ENCODE data around the gene ACBD7.

- TF ChIP-seq, protein P1, sequence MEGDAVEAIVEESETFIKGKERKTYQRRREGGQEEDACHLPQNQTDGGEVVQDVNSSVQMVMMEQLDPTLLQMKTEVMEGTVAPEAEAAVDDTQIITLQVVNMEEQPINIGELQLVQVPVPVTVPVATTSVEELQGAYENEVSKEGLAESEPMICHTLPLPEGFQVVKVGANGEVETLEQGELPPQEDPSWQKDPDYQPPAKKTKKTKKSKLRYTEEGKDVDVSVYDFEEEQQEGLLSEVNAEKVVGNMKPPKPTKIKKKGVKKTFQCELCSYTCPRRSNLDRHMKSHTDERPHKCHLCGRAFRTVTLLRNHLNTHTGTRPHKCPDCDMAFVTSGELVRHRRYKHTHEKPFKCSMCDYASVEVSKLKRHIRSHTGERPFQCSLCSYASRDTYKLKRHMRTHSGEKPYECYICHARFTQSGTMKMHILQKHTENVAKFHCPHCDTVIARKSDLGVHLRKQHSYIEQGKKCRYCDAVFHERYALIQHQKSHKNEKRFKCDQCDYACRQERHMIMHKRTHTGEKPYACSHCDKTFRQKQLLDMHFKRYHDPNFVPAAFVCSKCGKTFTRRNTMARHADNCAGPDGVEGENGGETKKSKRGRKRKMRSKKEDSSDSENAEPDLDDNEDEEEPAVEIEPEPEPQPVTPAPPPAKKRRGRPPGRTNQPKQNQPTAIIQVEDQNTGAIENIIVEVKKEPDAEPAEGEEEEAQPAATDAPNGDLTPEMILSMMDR (IDR thresholded peaks at IDR 0.05) = no peak
- TF ChIP-seq POLR2A (IDR thresholded peaks at IDR 0.05) = no peak
These were observed 50.2 kb downstream of the ACBD7 start for GRCh38 chr10:15038416-15038815.

All from testis (tissue), 2 donors.